Activated CD4-positive, alpha-beta T cell treated with anti-CD3 and anti-CD28 coated beads, Interleukin-2, amount 10 ng/mL, durations not matched to agents 7 days and 5 days (primary cell): Measurements from ENCODE around the gene DHRS7C. TPM values are rescaled to one million over a fixed set of nuclear protein-coding genes. Genes with fewer than 3 reads are reported as not detected.
"Not testable (repeated sequence)": the region's sequence is repeated elsewhere in the genome, so short reads cannot be mapped to it uniquely, and the experiment has no call there.

Experiments used
- CTCF ChIA-PET: fragments of 350-600 bp; sonication (Branson Sonifier 250); formaldehyde crosslinking; loops from one replicate; lab custom pipeline; 2021; ENCODE audit warnings: antibody characterized with exemption; lab: Charles Lee
- POLR2A ChIA-PET: fragments of 350-600 bp; sonication (Branson Sonifier 250); formaldehyde crosslinking; loops from one replicate; lab custom pipeline; 2021; ENCODE audit warnings: antibody characterized with exemption; lab: Charles Lee
- DNase-seq: peaks from one replicate; pipeline ENCODE4 v3.0.0-alpha.2; 2020
- H3K27ac Mint-ChIP-seq: one replicate; pipeline ENCODE4 v1.8.0; 2021; ENCODE audit warnings: mild to moderate bottlenecking, moderate library complexity, mixed read lengths
- H3K27me3 Mint-ChIP-seq: one replicate; pipeline ENCODE4 v1.8.0; 2021; ENCODE audit warnings: mixed read lengths
- H3K36me3 Mint-ChIP-seq: one replicate; pipeline ENCODE4 v1.8.0; 2021; ENCODE audit warnings: low read depth, mixed read lengths
- H3K4me1 Mint-ChIP-seq: one replicate; pipeline ENCODE4 v1.8.0; 2021; ENCODE audit warnings: mixed read lengths
- H3K4me3 Mint-ChIP-seq: one replicate; pipeline ENCODE4 v1.8.0; 2021; ENCODE audit warnings: mild to moderate bottlenecking, moderate library complexity, mixed read lengths
- H3K9me3 Mint-ChIP-seq: one replicate; pipeline ENCODE4 v1.8.0; 2021; ENCODE audit warnings: mixed read lengths
- total RNA-seq, 2 experiments: library from RNA; stranded (reverse); gene quantifications; one replicate each; pipeline ENCODE4 v1.2.3, GENCODE V29; 2021

DHRS7C gene
- total RNA-seq, 2 experiments from 2014 or later = not detected

DNA sequence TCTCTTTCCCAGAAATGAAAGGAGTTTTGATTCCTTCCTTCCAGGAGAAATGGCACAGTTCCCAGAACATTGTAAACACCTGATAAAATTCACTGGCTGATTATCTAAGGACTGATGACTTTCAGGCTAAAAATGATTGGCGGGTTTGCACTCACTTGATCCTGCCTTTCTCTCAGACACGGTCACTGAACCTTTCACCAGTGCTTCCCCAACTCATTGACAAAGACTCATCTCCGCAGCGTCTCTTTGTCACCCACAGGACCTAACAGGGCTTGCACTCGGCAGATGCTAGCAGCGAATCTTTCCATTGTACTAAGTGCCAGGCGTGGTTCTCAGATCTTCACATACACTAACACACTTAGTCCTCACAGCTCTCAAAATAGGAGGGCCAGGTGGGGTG, 7.3 kb upstream of the DHRS7C start:
- Mint-ChIP-seq H3K9me3 (no peaks in the 10 kb centered on the region), H3K36me3 (no peaks in the 10 kb centered on the region), H3K4me1 (no peaks in the 10 kb centered on the region), H3K27me3 (no peaks in the 10 kb centered on the region), H3K4me3 (no peak overlapping the region), H3K27ac (no peak overlapping the region)
- ChIA-PET POLR2A (no interaction called here), CTCF (no interaction called here)
- DNase-seq = no peak

DNA sequence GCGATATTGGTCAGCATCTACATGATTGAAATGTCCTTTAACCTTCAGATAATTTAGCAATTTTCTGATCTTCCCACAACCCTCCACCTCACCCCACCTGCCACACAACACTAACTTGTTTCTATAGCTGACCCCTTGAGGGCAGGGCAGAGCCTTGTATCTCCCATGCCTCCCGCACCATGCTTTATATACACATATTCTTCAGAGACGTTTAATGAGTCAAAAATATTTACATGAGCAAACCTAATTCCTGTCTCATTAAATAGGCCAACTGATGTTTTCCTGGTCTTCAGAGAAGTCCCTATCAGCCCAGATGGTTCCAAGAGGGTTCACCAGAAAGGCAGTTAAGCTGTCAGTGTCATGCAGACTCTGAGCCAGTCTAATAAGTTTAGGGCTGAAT, 6.6 kb upstream of the DHRS7C start:
- Mint-ChIP-seq H3K36me3 (no peaks in the 10 kb centered on the region), H3K27me3 (no peaks in the 10 kb centered on the region), H3K27ac (no peak overlapping the region), H3K4me3 (no peak overlapping the region), H3K4me1 (no peaks in the 10 kb centered on the region), H3K9me3 (no peaks in the 10 kb centered on the region)
- ChIA-PET CTCF (no interaction called here), POLR2A (no interaction called here)
- no peak for DNase-seq

GRCh38 chr17:9792181-9792840, 919 bp upstream of the DHRS7C start:
- no peak overlapping the region for H3K27ac Mint-ChIP-seq
- H3K9me3 Mint-ChIP-seq = no peaks in the 10 kb centered on the region
- POLR2A ChIA-PET = no interaction called here
- no peak for DNase-seq
- H3K4me1 Mint-ChIP-seq = no peaks in the 10 kb centered on the region
- H3K27me3 Mint-ChIP-seq = no peaks in the 10 kb centered on the region
- no peaks in the 10 kb centered on the region for H3K36me3 Mint-ChIP-seq
- no peak overlapping the region for H3K4me3 Mint-ChIP-seq
- CTCF ChIA-PET = interaction anchor here (0.6 kb wide), 1 partner anchor 999 kb away, joined by 6 read pairs; no protein-coding TSS in a partner anchor

GRCh38 chr17:9790316-9790715, 1.1 kb downstream of the DHRS7C start:
- Mint-ChIP-seq H3K4me3 (no peak overlapping the region), H3K27ac (no peak overlapping the region), H3K4me1 (no peaks in the 10 kb centered on the region), H3K9me3 (no peaks in the 10 kb centered on the region), H3K27me3 (no peaks in the 10 kb centered on the region), H3K36me3 (no peaks in the 10 kb centered on the region)
- no peak for DNase-seq
- POLR2A ChIA-PET = no interaction called here
- CTCF ChIA-PET = no interaction called here

- H3K4me1 Mint-ChIP-seq = no peaks in the 10 kb centered on the region
- no peaks in the 10 kb centered on the region for H3K27me3 Mint-ChIP-seq
- no peak overlapping the region for H3K27ac Mint-ChIP-seq
- ChIA-PET POLR2A (no interaction called here), CTCF (no interaction called here)
- no peaks in the 10 kb centered on the region for H3K36me3 Mint-ChIP-seq
- no peak for DNase-seq
- no peak overlapping the region for H3K4me3 Mint-ChIP-seq
- no peaks in the 10 kb centered on the region for H3K9me3 Mint-ChIP-seq
These were observed 2.8 kb downstream of the DHRS7C start for GRCh38 chr17:9788601-9789000.

DNA sequence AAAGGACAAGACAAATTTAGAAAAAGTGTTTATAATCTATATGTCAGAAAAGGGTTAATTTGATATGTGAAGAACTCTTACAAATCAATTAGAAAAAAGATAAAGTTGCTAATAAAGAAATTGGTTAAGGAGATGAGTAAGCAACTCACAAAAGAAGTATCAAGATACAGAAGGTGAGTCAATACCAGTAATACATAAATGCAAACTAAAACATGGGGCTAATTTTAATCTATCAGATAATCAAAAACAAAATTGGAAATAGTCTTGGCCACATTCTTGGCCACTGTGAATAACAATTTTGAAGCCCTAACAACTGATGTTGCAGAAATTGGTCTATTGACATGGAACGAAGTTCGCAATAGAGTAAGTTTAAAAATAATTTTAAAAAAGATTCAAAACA, 6.8 kb downstream of the DHRS7C start:
- ChIA-PET CTCF (no interaction called here), POLR2A (no interaction called here)
- Mint-ChIP-seq H3K4me1 (no peaks in the 10 kb centered on the region), H3K4me3 (no peak overlapping the region), H3K9me3 (no peaks in the 10 kb centered on the region), H3K36me3 (no peaks in the 10 kb centered on the region), H3K27me3 (peaks cover 2% of the 10 kb centered on the region), H3K27ac (no peak overlapping the region)
- no peak for DNase-seq

- H3K4me1 Mint-ChIP-seq, H3K27me3 Mint-ChIP-seq, POLR2A ChIA-PET, DNase-seq, CTCF ChIA-PET, H3K4me3 Mint-ChIP-seq, H3K36me3 Mint-ChIP-seq, H3K27ac Mint-ChIP-seq, H3K9me3 Mint-ChIP-seq: not testable (repeated sequence)
These were observed 7.9 kb downstream of the DHRS7C start for GRCh38 chr17:9783465-9783864.

DNA sequence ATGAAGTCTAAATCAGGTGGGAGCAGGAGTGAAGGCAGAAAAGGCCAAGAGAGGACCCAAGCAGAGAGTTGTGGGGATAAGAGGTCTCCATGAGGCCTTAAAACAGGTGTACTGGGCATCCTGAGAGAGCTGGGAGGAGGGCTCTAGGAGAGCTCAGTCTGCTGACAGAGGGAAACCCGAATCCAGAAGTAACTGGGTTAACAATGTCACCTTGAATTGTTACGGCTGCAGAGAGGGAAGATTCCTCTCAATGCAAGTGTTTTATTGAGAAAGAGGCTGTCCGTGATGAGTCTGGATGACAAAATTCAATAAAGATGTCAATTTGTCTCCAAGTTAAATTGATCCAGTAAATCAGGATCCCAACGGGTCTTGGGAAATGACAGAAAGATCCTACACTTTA, 8.3 kb downstream of the DHRS7C start:
- POLR2A ChIA-PET = no interaction called here

DNA sequence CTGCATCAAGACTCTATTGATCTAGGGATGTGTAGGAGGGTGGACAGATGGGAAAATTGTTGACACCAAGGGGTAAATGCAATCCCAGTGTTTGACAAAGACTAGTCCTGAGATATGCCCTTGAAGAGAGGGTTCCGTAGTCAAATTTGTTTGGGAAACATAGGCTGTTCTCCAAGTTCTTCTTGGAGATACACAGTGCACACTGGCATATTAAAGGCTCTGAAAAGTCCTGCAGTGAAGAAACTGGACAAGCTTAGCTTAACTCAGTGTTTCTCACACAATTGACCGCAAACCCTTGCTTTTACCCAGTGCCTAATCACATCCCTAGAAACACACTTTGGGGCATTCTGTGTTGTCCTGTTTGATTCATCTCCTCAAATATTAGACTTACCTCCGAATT, 10.8 kb downstream of the DHRS7C start:
- H3K9me3 Mint-ChIP-seq = no peaks in the 10 kb centered on the region
- ChIA-PET POLR2A (no interaction called here), CTCF (no interaction called here)
- no peaks in the 10 kb centered on the region for H3K4me1 Mint-ChIP-seq
- no peaks in the 10 kb centered on the region for H3K36me3 Mint-ChIP-seq
- H3K27ac Mint-ChIP-seq = no peak overlapping the region
- H3K27me3 Mint-ChIP-seq = peaks cover 2% of the 10 kb centered on the region
- no peak for DNase-seq
- H3K4me3 Mint-ChIP-seq = no peak overlapping the region

More for the DNA sequence above, 8.3 kb downstream of the DHRS7C start:
- Mint-ChIP-seq H3K36me3 (no peaks in the 10 kb centered on the region), H3K4me3 (no peak overlapping the region), H3K27me3 (peaks cover 2% of the 10 kb centered on the region), H3K4me1 (no peaks in the 10 kb centered on the region), H3K27ac (no peak overlapping the region), H3K9me3 (no peaks in the 10 kb centered on the region)
- DNase-seq = no peak
- CTCF ChIA-PET = no interaction called here

DNA sequence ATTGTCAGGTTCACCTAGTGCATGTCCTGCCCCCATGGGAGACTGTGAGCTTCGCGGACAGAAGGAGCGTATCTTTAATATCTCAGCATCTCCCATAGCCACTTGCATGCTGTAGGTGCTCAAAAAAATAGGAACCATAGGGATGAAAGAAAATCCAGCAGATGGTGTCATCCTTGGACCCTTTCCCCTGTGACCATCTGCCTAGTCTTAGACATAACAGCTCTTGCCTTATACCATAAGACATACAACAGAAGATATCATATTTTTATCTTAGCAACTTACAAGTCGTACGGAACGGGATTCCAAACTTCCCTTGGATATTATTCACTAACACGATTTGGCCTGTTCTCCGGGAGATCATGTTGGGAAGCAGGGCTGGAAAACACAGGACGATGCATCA, 14.5 kb downstream of the DHRS7C start:
- CTCF ChIA-PET = no interaction called here

DNA sequence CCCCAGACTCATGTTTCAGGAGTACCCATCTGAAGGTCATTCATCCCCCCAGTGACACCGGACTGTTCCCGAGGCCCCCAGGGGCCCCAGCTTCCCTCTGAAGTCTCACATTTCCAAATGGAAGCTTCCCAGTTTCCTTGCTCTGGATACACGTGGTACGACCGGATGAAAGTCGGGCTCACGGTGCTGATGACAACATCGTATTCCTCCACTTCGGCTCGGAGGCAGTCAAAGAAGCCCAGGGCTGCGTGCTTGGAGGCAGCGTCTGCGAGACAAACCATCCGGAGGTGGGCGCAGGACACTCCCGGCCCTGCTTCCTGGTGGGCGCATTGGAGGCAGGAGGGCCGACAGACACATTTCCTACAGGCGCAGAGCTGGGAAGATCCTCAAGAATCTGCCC, 18.7 kb downstream of the DHRS7C start:
- H3K4me1 Mint-ChIP-seq = no peaks in the 10 kb centered on the region
- no peak overlapping the region for H3K4me3 Mint-ChIP-seq
- H3K27me3 Mint-ChIP-seq = no peaks in the 10 kb centered on the region
- DNase-seq = no peak
- no peak overlapping the region for H3K27ac Mint-ChIP-seq
- ChIA-PET POLR2A (no interaction called here), CTCF (no interaction called here)
- no peaks in the 10 kb centered on the region for H3K9me3 Mint-ChIP-seq
- no peaks in the 10 kb centered on the region for H3K36me3 Mint-ChIP-seq

More for the DNA sequence above, 14.5 kb downstream of the DHRS7C start:
- no peaks in the 10 kb centered on the region for H3K9me3 Mint-ChIP-seq
- POLR2A ChIA-PET = no interaction called here
- H3K36me3 Mint-ChIP-seq = no peaks in the 10 kb centered on the region
- no peaks in the 10 kb centered on the region for H3K4me1 Mint-ChIP-seq
- H3K4me3 Mint-ChIP-seq = no peak overlapping the region
- H3K27ac Mint-ChIP-seq = no peak overlapping the region
- no peak for DNase-seq
- peaks cover 2% of the 10 kb centered on the region for H3K27me3 Mint-ChIP-seq

- Mint-ChIP-seq H3K4me3 (no peak overlapping the region), H3K27ac (no peak overlapping the region), H3K27me3 (no peaks in the 10 kb centered on the region), H3K9me3 (no peaks in the 10 kb centered on the region), H3K4me1 (no peaks in the 10 kb centered on the region), H3K36me3 (no peaks in the 10 kb centered on the region)
- CTCF ChIA-PET = no interaction called here
- POLR2A ChIA-PET = no interaction called here
- DNase-seq = no peak
These were observed 19.9 kb downstream of the DHRS7C start for GRCh38 chr17:9771465-9771864.

DNA sequence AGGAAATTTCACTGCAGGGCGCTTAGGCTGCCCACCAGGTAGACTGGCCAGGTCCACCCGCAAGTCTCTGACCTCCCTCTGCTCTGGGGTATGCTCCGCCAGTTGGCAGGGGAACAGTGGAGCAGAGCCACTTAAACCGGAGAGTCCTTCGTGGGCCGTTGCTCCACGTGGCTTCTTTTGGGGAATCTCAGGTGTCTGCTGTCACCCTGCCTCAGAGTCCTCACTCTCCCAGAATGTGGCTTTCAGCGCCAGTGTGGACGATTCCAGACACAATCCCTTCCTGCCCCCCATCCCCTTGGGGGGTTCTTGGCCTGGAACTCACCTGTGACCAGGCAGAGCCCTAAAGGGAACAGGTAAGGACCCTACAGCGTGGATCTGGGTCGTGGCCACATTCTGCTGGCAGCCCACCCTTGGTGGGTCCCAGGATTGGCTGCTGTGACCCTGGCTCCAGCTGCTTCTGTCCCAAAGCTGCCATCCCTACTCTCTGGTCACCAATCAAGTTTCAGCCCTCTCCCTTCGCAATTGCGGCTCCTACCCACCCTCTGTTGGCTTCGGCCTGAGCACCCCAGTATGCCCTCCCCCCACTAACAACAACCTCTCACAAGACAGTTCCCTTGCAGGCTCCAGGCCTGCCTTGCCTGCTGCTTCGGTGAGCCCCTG, 22.2 kb downstream of the DHRS7C start:
- ChIA-PET POLR2A (no interaction called here), CTCF (interaction anchor here (0.7 kb wide), 1 partner anchor 48 kb away, joined by 3 read pairs; no protein-coding TSS in a partner anchor)
- DNase-seq = no peak
- Mint-ChIP-seq H3K27me3 (no peaks in the 10 kb centered on the region), H3K4me1 (no peaks in the 10 kb centered on the region), H3K9me3 (no peaks in the 10 kb centered on the region), H3K27ac (no peak overlapping the region), H3K4me3 (no peak overlapping the region), H3K36me3 (no peaks in the 10 kb centered on the region)
